Smooth muscle cell (in vitro differentiated cells): Measurements from ENCODE around the gene FRMPD4. TPM values are rescaled to one million over a fixed set of nuclear protein-coding genes. Genes with fewer than 3 reads are reported as not detected.

Experiments
- DNase-seq: peaks from one replicate; lab custom pipeline; 2025; ENCODE audit not compliant: unreplicated experiment; lab: John Stamatoyannopoulos, UW
- H2AFZ ChIP-seq: fragments of 200-600 bp; sonication (generic); 2 replicates; pipeline ENCODE4 v1.6.0; 2016; ENCODE audit warnings: antibody characterized with exemption, low read depth, mild to moderate bottlenecking
- H3F3A ChIP-seq: fragments of 200-600 bp; sonication (generic); 2 replicates; pipeline ENCODE4 v1.6.0; 2017; ENCODE audit warnings: antibody characterized with exemption, low read depth
- H3K27ac ChIP-seq: fragments of 200-600 bp; sonication (generic); 2 replicates; pipeline ENCODE4 v1.5.1; 2016; ENCODE audit warnings: low read depth, mild to moderate bottlenecking
- H3K27me3 ChIP-seq: fragments of 200-600 bp; sonication (generic); 2 replicates; pipeline ENCODE4 v1.6.1; 2016; ENCODE audit warnings: low read depth, mild to moderate bottlenecking
- H3K36me3 ChIP-seq: fragments of 200-600 bp; sonication (generic); 2 replicates; pipeline ENCODE4 v1.5.1; 2016; ENCODE audit warnings: low read depth
- H3K4me1 ChIP-seq: fragments of 200-600 bp; sonication (generic); 2 replicates; pipeline ENCODE4 v1.5.1; 2016; ENCODE audit warnings: low read depth
- H3K4me2 ChIP-seq: fragments of 200-600 bp; sonication (generic); 2 replicates; pipeline ENCODE4 v1.6.0; 2016; ENCODE audit warnings: mild to moderate bottlenecking
- H3K4me3 ChIP-seq: fragments of 200-600 bp; sonication (generic); 2 replicates; pipeline ENCODE4 v1.5.1; 2016; ENCODE audit warnings: mild to moderate bottlenecking
- H3K79me2 ChIP-seq: fragments of 200-600 bp; sonication (generic); 2 replicates; pipeline ENCODE4 v1.6.0; 2016; ENCODE audit warnings: low read depth, mild to moderate bottlenecking
- H3K9ac ChIP-seq: fragments of 200-600 bp; sonication (generic); 2 replicates; pipeline ENCODE4 v1.6.0; 2016; ENCODE audit warnings: low read depth
- H3K9me3 ChIP-seq: fragments of 200-600 bp; sonication (generic); replicated peaks from 2 replicates; pipeline ENCODE4 v1.5.1; 2016; ENCODE audit warnings: low read depth
- H4K20me1 ChIP-seq: fragments of 200-600 bp; sonication (generic); 2 replicates; pipeline ENCODE4 v1.6.0; 2016; ENCODE audit warnings: low read depth
- CTCF ChIP-seq: fragments of 200-600 bp; sonication (generic); IDR thresholded peaks from 2 replicates; pipeline ENCODE4 v1.5.1; 2017; ENCODE audit warnings: borderline replicate concordance, mild to moderate bottlenecking, antibody characterized with exemption; ENCODE audit not compliant: insufficient read depth, poor library complexity, severe bottlenecking
- WGBS: methylation state at CpG from one replicate; pipeline ENCODE4 v1.1.7; 2016; ENCODE audit warnings: low lambda C conversion rate; 5-methylcytosine and 5-hydroxymethylcytosine counted together
- polyA plus RNA-seq: library from polyadenylated mRNA; unstranded; fragments of >200 nt; fragmentation: Nextera tagmentation; extraction: Ambion mirVana; gene quantifications from 2 replicates; pipeline ENCODE4 v1.2.1, GENCODE V29; 2016
- total RNA-seq: library from RNA; depleted of rRNA; stranded (reverse); fragments of >200 nt; gene quantifications from 2 replicates; pipeline ENCODE4 v1.2.3, GENCODE V29; 2014

FRMPD4 gene
- total and polyA plus RNA-seq, 2 experiments from 2014 or later: 0.13 TPM; not detected in 1

- Histone ChIP-seq H3K79me2 (no peaks in the 10 kb centered on the region), H3K4me3 (no peak overlapping the region), H4K20me1 (no peaks in the 10 kb centered on the region), H2AFZ (no peak overlapping the region), H3K27ac (no peak overlapping the region), H3K27me3 (no peaks in the 10 kb centered on the region), H3K9me3 (no peaks in the 10 kb centered on the region), H3K4me2 (no peak overlapping the region), H3K36me3 (no peaks in the 10 kb centered on the region), H3F3A (no peaks in the 10 kb centered on the region), H3K9ac (no peak overlapping the region), H3K4me1 (no peaks in the 10 kb centered on the region)
- whole genome bisulfite sequencing: 88% methylated on average over 4 of the region's 4 CpGs
- no peak for TF ChIP-seq CTCF
- DNase-seq: no peak
Measured at GRCh38 chrX:12308420-12308819, 170.1 kb downstream of the FRMPD4 start.

GRCh38 chrX:12309040-12309743, 170.9 kb downstream of the FRMPD4 start:
- Histone ChIP-seq H4K20me1 (no peaks in the 10 kb centered on the region), H3K9ac (no peak overlapping the region), H2AFZ (no peak overlapping the region), H3K27me3 (no peaks in the 10 kb centered on the region), H3K4me3 (no peak overlapping the region), H3K79me2 (no peaks in the 10 kb centered on the region), H3K4me2 (no peak overlapping the region), H3K9me3 (no peaks in the 10 kb centered on the region), H3K4me1 (no peaks in the 10 kb centered on the region), H3K27ac (no peak overlapping the region), H3K36me3 (no peaks in the 10 kb centered on the region), H3F3A (no peaks in the 10 kb centered on the region)
- no peak for DNase-seq
- no peak for TF ChIP-seq CTCF
- WGBS: 45% methylated on average over 5 of the region's 5 CpGs

DNA sequence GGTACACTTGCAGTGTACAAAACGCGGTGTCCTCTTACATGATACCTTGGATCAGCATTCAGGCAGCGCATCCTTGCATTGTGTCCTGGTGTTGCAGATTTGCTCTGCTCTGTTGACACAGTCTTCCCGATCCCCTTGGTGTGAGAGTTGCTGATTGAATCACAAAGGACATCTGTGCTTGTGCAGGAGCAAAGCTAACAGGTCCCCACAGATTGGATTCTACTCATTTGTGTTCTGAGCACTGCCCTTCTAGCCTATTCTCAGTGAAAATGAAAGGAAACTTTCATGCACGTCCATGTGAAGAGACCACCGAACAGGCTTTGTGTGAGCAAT, 171.4 kb downstream of the FRMPD4 start:
- Histone ChIP-seq H3K36me3 (no peaks in the 10 kb centered on the region), H3K9ac (no peak overlapping the region), H3F3A (no peaks in the 10 kb centered on the region), H3K27me3 (no peaks in the 10 kb centered on the region), H3K4me3 (no peak overlapping the region), H3K9me3 (no peaks in the 10 kb centered on the region), H3K79me2 (no peaks in the 10 kb centered on the region), H3K4me2 (no peak overlapping the region), H2AFZ (no peak overlapping the region), H3K27ac (no peak overlapping the region), H3K4me1 (no peaks in the 10 kb centered on the region), H4K20me1 (no peaks in the 10 kb centered on the region)
- no peak for TF ChIP-seq CTCF
- DNase-seq: no peak
- WGBS: 64% methylated on average over 6 of the region's 6 CpGs

DNA sequence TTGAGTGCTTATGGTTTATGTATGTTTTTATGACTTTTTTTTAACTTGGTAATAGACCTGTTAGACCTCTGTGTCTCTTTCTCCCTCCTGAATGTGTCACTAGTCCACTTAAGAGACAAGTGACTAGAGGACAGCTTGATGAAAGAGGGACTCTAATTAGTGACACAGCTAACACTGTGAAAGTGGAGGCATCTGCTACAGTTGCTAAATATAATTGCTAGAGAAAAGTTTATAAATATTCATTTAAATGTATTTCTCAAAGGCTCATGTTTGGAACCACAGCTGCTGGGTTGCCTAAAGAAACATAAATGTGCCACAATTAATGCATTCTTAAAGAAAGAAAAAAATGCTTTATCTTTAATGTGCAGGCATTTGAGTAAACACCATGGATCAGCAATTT, 176.4 kb downstream of the FRMPD4 start:
- H3F3A ChIP-seq: no peaks in the 10 kb centered on the region
- no peaks in the 10 kb centered on the region for H4K20me1 ChIP-seq
- no peak overlapping the region for H3K9ac ChIP-seq
- DNase-seq: no peak
- H3K4me1 ChIP-seq: no peaks in the 10 kb centered on the region
- H3K27me3 ChIP-seq: no peaks in the 10 kb centered on the region
- H2AFZ ChIP-seq: no peak overlapping the region
- no peaks in the 10 kb centered on the region for H3K9me3 ChIP-seq
- no peak overlapping the region for H3K27ac ChIP-seq
- no peak overlapping the region for H3K4me2 ChIP-seq
- H3K4me3 ChIP-seq: no peak overlapping the region
- H3K36me3 ChIP-seq: no peaks in the 10 kb centered on the region
- H3K79me2 ChIP-seq: no peaks in the 10 kb centered on the region
- no peak for TF ChIP-seq CTCF
